Keratinocyte (primary cell): ENCODE data around the gene CHID1.

Source experiments
- EZH2 ChIP-seq: IDR thresholded peaks from one replicate; pipeline ENCODE4 v1.6.1; 2012; ENCODE audit warnings: inconsistent platforms, mild to moderate bottlenecking, low read length, moderate library complexity
- TF ChIP-seq, protein P1 (sequence below), 3 experiments: IDR thresholded peaks in 1 of 3; conservative IDR thresholded peaks in 1 of 3; optimal IDR thresholded peaks in 1 of 3; 2 replicates in 2 of 3; 3 replicates in 1 of 3; pipeline versions ENCODE3 to v1.5.1; 2011; ENCODE audit warnings: low read length in 3 of 3, mild to moderate bottlenecking in 3 of 3, moderate library complexity in 2 of 3, control low read depth in 1 of 3, inconsistent platforms in 1 of 3; ENCODE audit not compliant: insufficient read depth in 2 of 3; ENCODE audit errors: extremely low read depth in 1 of 3

DNA sequence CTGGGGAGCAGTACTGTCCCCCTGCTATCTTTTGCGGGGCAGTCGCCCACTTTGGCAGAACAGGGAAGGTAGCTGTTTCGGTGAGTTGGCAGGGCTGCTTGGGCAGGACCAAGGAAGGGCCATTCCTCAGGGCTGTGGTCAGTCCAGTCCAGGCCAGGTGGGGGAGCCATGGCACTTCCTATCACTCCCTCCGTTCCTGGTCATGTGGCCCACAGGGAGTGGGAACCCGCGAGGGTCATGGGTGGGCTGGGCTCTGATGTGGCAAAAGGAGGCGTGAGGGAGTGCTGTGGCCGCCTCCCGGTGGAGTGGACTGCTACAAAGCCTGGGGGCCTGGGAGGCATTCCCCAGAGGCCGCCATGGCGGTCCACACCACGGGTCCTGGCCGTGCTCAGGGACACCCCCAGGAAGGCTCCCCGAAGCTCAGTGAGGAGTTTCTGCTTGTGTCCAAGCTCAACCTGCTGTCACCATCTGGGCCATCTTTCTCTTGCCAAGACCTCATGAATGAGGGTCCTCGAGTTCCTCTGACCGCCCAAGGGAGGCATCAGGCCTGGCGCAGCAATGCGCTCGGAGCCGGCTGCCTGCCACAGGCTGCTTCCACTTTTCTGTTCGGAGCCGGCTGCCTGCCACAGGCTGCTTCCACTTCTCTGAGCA is 11.9 kb downstream of the CHID1 start:
- TF ChIP-seq, protein P1, sequence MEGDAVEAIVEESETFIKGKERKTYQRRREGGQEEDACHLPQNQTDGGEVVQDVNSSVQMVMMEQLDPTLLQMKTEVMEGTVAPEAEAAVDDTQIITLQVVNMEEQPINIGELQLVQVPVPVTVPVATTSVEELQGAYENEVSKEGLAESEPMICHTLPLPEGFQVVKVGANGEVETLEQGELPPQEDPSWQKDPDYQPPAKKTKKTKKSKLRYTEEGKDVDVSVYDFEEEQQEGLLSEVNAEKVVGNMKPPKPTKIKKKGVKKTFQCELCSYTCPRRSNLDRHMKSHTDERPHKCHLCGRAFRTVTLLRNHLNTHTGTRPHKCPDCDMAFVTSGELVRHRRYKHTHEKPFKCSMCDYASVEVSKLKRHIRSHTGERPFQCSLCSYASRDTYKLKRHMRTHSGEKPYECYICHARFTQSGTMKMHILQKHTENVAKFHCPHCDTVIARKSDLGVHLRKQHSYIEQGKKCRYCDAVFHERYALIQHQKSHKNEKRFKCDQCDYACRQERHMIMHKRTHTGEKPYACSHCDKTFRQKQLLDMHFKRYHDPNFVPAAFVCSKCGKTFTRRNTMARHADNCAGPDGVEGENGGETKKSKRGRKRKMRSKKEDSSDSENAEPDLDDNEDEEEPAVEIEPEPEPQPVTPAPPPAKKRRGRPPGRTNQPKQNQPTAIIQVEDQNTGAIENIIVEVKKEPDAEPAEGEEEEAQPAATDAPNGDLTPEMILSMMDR (optimal IDR thresholded peaks at IDR 0.05 in 1 of 3, IDR thresholded peaks at IDR 0.05 in 1 of 3, conservative IDR thresholded peaks at IDR 0.05 in 1 of 3; ENCODE audit: extremely low read depth in 1 of 3, insufficient read depth in 2 of 3, low read length in 3 of 3): peak in 1 of 3 experiments; percentile 41
- TF ChIP-seq EZH2: no peak
